Measurements from ENCODE around the gene ROM1.
"Not testable (repeated sequence)": the region's sequence is repeated elsewhere in the genome, so short reads cannot be mapped to it uniquely, and the experiment has no call there.

The ROM1 gene

DNA sequence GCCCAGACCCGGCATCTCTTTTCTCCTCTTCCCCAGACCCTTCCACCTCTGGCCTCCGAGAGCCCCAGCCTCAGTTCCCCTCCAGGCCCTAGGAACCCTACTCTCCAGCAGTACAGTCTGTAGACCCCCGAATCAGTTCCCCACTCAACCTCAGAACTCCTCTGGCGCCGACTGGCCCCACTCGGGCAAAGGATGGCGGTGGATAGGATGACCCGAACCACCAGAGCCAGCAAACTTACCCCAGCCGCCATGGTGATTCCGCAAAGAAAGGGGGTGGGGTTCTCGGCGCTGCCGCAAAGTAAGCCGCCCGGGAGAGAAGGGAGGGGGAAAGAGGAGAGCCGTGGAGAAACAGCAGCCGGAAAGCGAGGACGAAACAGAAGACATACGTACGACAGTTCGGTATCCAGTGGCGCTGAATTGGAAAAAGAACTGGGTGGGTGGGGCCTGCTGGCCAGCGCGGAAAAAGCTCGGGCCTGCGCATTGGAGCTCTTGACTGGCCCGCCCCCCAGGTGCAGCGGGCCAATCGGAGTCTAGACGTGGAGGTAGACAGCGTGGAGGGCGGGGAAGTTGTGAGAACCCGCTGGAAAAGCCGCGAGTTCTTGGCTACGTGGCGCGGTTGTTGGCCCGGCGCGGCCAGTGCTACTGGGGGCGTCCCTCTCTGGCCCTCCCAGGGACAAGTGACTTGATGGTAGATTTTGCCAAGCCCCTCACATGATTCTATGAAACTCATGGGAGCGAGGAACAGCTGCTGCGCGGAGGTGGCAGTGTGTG lies 39.3 kb upstream of the ROM1 start, which contains the start of gene EEF1G:
Gene EEF1G, minus strand, starts transcription at position 300 of the 771 bp plus-strand sequence. Its CDS starts 49 bp downstream, at position 251.
- TF ChIP-seq TAF1 (IDR thresholded peaks at IDR 0.05; ENCODE audit: low read depth, low read length), result peak; percentile 100
- 0 out of 2 replicates have a peak, but pooled peaks have one; percentile 54 for TF ChIP-seq POU2F2 (IDR thresholded peaks at IDR 0.05; ENCODE audit: low read depth, low read length)
- TF ChIP-seq SPI1 (IDR thresholded peaks at IDR 0.05; ENCODE audit: low read depth, low read length), result no peak
- no peak for TF ChIP-seq PAX5 (IDR thresholded peaks at IDR 0.05; ENCODE audit: insufficient read depth, low read length, severe bottlenecking)
- TF ChIP-seq POLR2AphosphoS5 (IDR thresholded peaks at IDR 0.05; ENCODE audit: low read depth, low read length), result peak; percentile 87
- peak; percentile 91 for TF ChIP-seq POLR2A (IDR thresholded peaks at IDR 0.05; ENCODE audit: low read depth, low read length)
- peak; percentile 88 for FAIRE-seq

GRCh38 chr11:62574363-62575071 lies 38.5 kb upstream of the ROM1 start:
- DNase-seq (ENCODE audit: insufficient read length, low spot score) (peak; percentile 46), FAIRE-seq (peak; percentile 56)
- TF ChIP-seq POLR2AphosphoS5 (IDR thresholded peaks at IDR 0.05; ENCODE audit: low read depth, low read length), result 0 out of 2 replicates have a peak, but pooled peaks have one; percentile 10
- TF ChIP-seq POLR2A (IDR thresholded peaks at IDR 0.05; ENCODE audit: low read depth, low read length), result peak; percentile 8; the same call in 1 of the 2 replicates
- TF ChIP-seq POU2F2 (IDR thresholded peaks at IDR 0.05; ENCODE audit: low read depth, low read length), result no peak

More for the DNA sequence above, 39.3 kb upstream of the ROM1 start, which contains the start of gene EEF1G:
- peak; percentile 97 for DNase-seq (ENCODE audit: insufficient read length, low spot score)

DNA sequence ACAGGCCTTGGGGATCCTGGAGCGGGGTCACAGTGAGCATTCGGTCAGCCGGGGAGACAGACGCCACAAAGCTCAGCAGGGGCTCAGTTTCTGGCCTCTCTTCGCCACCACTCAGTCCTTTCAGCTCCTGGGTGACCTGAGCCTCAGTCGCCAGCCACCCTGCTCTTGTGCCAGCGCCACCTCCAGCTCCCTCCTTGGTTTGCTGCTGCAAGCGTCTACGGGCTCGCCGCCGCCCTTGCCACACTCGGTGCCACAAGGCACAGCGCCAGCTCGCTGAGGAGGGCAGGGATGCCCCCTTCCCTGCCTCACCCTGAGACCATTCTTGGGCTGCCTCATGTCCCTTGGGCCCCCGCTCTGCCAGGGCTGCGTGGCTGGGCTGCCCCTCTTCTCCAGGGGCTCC lies 37.9 kb upstream of the ROM1 start:
- FAIRE-seq (no peak), DNase-seq (ENCODE audit: insufficient read length, low spot score) (no peak)
- no peak for TF ChIP-seq TAF1 (IDR thresholded peaks at IDR 0.05; ENCODE audit: low read depth, low read length)
- TF ChIP-seq POLR2A (IDR thresholded peaks at IDR 0.05; ENCODE audit: low read depth, low read length), result no peak
- TF ChIP-seq PAX5 (IDR thresholded peaks at IDR 0.05; ENCODE audit: insufficient read depth, low read length, severe bottlenecking), result no peak
- TF ChIP-seq POLR2AphosphoS5 (IDR thresholded peaks at IDR 0.05; ENCODE audit: low read depth, low read length), result no peak
- TF ChIP-seq SPI1 (IDR thresholded peaks at IDR 0.05; ENCODE audit: low read depth, low read length), result no peak
- no peak for TF ChIP-seq POU2F2 (IDR thresholded peaks at IDR 0.05; ENCODE audit: low read depth, low read length)

- DNase-seq (ENCODE audit: insufficient read length, low spot score) (no peak), FAIRE-seq (no peak)
- TF ChIP-seq POU2F2 (IDR thresholded peaks at IDR 0.05; ENCODE audit: low read depth, low read length) (no peak), PAX5 (IDR thresholded peaks at IDR 0.05; ENCODE audit: insufficient read depth, low read length, severe bottlenecking) (no peak), POLR2AphosphoS5 (IDR thresholded peaks at IDR 0.05; ENCODE audit: low read depth, low read length) (no peak), POLR2A (IDR thresholded peaks at IDR 0.05; ENCODE audit: low read depth, low read length) (no peak), TAF1 (IDR thresholded peaks at IDR 0.05; ENCODE audit: low read depth, low read length) (no peak), SPI1 (IDR thresholded peaks at IDR 0.05; ENCODE audit: low read depth, low read length) (no peak)
Observed at GRCh38 chr11:62575837-62576236, 37.2 kb upstream of the ROM1 start.

DNA sequence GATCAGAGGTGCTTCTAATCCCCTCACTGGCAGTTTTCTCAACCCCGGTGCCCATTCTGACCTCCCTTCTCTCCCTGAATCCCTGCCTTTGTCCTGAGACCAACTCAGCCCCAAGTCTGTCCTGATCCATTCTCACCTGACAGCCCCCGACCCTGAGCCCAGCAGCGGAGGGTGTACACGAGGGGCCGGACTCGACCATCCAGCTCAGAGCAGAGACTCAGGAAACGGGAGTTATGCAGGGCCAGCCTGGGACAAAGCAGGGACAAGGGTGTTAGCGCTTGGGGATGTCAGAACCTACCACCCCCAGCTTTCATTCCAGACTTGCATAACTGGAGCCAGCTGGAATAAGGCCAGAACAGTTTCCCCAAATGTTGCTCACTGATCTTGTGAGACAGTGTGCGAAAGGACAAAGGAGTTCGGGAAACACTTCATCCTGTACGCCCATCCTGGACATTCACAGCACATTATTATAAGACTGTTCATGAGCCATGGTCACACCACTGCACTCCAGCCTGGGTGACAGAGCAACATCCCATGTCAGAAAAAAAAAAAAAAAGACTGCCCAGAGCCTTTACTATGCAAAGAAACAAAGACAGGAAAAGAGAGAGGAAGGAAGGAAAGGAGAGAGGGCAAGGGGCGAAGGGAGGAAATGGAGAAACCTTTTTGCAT lies 35.9 kb upstream of the ROM1 start:
- DNase-seq (ENCODE audit: insufficient read length, low spot score), result no peak
- TF ChIP-seq PAX5 (IDR thresholded peaks at IDR 0.05; ENCODE audit: insufficient read depth, low read length, severe bottlenecking) (no peak), SPI1 (IDR thresholded peaks at IDR 0.05; ENCODE audit: low read depth, low read length) (no peak), POLR2AphosphoS5 (IDR thresholded peaks at IDR 0.05; ENCODE audit: low read depth, low read length) (no peak), POLR2A (IDR thresholded peaks at IDR 0.05; ENCODE audit: low read depth, low read length) (no peak), POU2F2 (IDR thresholded peaks at IDR 0.05; ENCODE audit: low read depth, low read length) (no peak), TAF1 (IDR thresholded peaks at IDR 0.05; ENCODE audit: low read depth, low read length) (no peak)

DNA sequence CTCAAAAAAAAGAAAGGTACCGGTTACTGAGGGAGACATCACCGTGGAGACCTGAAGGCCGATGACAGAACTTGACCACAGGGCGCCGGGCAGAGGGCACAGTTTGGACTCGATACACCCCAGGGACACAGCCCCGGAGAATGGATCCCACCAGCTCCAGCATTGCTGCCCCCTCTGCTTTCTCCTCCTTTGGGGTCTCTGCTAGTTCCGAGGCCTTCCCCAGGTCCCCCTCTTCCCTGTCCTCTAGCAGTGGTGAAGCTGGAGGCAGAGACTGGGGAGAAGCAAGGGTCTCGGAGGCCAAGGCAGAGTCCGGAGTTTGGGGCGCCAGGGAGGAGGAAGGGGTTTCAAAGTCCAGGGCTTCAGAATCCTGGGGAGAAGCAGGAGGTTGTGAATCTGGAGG lies 34.5 kb upstream of the ROM1 start:
- no peak for FAIRE-seq
- TF ChIP-seq POLR2A (IDR thresholded peaks at IDR 0.05; ENCODE audit: low read depth, low read length), result no peak
- no peak for TF ChIP-seq POLR2AphosphoS5 (IDR thresholded peaks at IDR 0.05; ENCODE audit: low read depth, low read length)
- TF ChIP-seq SPI1 (IDR thresholded peaks at IDR 0.05; ENCODE audit: low read depth, low read length), result no peak
- no peak for TF ChIP-seq POU2F2 (IDR thresholded peaks at IDR 0.05; ENCODE audit: low read depth, low read length)
- TF ChIP-seq PAX5 (IDR thresholded peaks at IDR 0.05; ENCODE audit: insufficient read depth, low read length, severe bottlenecking), result no peak
- DNase-seq (ENCODE audit: insufficient read length, low spot score), result no peak

More for the DNA sequence above, 35.9 kb upstream of the ROM1 start:
- FAIRE-seq, result no peak

DNA sequence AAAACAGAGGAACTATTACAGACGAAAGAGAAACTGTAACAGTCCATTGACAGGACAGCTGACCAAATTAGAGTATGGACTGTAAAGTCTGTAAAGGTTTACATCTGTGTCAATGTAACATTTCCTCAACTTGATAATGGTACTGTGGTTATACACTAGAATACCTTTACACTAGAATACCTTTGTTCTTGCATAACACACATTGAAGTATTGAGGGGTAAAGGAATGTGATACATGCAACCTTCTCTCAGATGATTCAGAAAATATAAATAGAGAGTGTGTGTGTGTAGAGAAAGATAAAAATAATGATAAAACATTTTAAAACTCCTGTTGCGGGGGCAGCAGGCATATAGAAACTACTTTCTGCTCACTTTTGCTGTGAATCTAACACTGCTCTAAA lies 33.8 kb upstream of the ROM1 start:
- TF ChIP-seq SPI1 (IDR thresholded peaks at IDR 0.05; ENCODE audit: low read depth, low read length) (no peak), POLR2A (IDR thresholded peaks at IDR 0.05; ENCODE audit: low read depth, low read length) (no peak), TAF1 (IDR thresholded peaks at IDR 0.05; ENCODE audit: low read depth, low read length) (no peak), PAX5 (IDR thresholded peaks at IDR 0.05; ENCODE audit: insufficient read depth, low read length, severe bottlenecking) (no peak), POU2F2 (IDR thresholded peaks at IDR 0.05; ENCODE audit: low read depth, low read length) (no peak)
- DNase-seq (ENCODE audit: insufficient read length, low spot score) (no peak), FAIRE-seq (no peak)

GRCh38 chr11:62580959-62581715 lies 31.9 kb upstream of the ROM1 start:
- FAIRE-seq (no peak), DNase-seq (ENCODE audit: insufficient read length, low spot score) (no peak)
- TF ChIP-seq TAF1 (IDR thresholded peaks at IDR 0.05; ENCODE audit: low read depth, low read length) (no peak), POLR2A (IDR thresholded peaks at IDR 0.05; ENCODE audit: low read depth, low read length) (no peak), PAX5 (IDR thresholded peaks at IDR 0.05; ENCODE audit: insufficient read depth, low read length, severe bottlenecking) (no peak), POU2F2 (IDR thresholded peaks at IDR 0.05; ENCODE audit: low read depth, low read length) (no peak), SPI1 (IDR thresholded peaks at IDR 0.05; ENCODE audit: low read depth, low read length) (no peak), POLR2AphosphoS5 (IDR thresholded peaks at IDR 0.05; ENCODE audit: low read depth, low read length) (no peak)

GRCh38 chr11:62581735-62582134 lies 31.3 kb upstream of the ROM1 start:
- FAIRE-seq, result not testable (repeated sequence)

GRCh38 chr11:62585356-62585755 lies 27.7 kb upstream of the ROM1 start:
- not testable (repeated sequence) for FAIRE-seq; DNase-seq (ENCODE audit: insufficient read length, low spot score)

More at GRCh38 chr11:62581735-62582134, 31.3 kb upstream of the ROM1 start:
- DNase-seq (ENCODE audit: insufficient read length, low spot score), result not testable (repeated sequence)
